22Rv1 (cell line): ENCODE measurements around the gene HAUS3.

Source experiments
- ZFX ChIP-seq: fragments of 450-650 bp; IDR thresholded peaks from 2 replicates; pipeline ENCODE4 v1.6.1; 2017; ENCODE audit warnings: antibody characterized with exemption, borderline replicate concordance
- TF ChIP-seq, protein P1 (sequence below): fragments of 450-650 bp; IDR thresholded peaks from 2 replicates; pipeline ENCODE4 v1.5.1; 2017; ENCODE audit warnings: mild to moderate bottlenecking

- TF ChIP-seq, protein P1, sequence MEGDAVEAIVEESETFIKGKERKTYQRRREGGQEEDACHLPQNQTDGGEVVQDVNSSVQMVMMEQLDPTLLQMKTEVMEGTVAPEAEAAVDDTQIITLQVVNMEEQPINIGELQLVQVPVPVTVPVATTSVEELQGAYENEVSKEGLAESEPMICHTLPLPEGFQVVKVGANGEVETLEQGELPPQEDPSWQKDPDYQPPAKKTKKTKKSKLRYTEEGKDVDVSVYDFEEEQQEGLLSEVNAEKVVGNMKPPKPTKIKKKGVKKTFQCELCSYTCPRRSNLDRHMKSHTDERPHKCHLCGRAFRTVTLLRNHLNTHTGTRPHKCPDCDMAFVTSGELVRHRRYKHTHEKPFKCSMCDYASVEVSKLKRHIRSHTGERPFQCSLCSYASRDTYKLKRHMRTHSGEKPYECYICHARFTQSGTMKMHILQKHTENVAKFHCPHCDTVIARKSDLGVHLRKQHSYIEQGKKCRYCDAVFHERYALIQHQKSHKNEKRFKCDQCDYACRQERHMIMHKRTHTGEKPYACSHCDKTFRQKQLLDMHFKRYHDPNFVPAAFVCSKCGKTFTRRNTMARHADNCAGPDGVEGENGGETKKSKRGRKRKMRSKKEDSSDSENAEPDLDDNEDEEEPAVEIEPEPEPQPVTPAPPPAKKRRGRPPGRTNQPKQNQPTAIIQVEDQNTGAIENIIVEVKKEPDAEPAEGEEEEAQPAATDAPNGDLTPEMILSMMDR, result no peak
- TF ChIP-seq ZFX, result no peak
Observed at GRCh38 chr4:2272026-2272827, 30.3 kb upstream of the HAUS3 start.
